Astrocyte (in vitro differentiated cells and primary cell): ENCODE data around the gene RPL18. TPM values are rescaled to one million over a fixed set of nuclear protein-coding genes. Genes with fewer than 3 reads are reported as not detected.

ENCODE experiments used
- DNase-seq: peaks from one replicate; pipeline ENCODE4 v3.0.0-alpha.2; 2010; ENCODE audit warnings: low read depth
- FAIRE-seq: peaks from 2 replicates; lab custom pipeline; 2011; peaks lifted over from hg19 to GRCh38; lab: Jason Lieb, UNC
- H2AFZ ChIP-seq: 2 replicates; pipeline ENCODE4 v1.6.0; 2012; ENCODE audit warnings: low read depth, low read length, inconsistent platforms
- H3K27ac ChIP-seq: 2 replicates; pipeline ENCODE4 v1.5.1; 2011; ENCODE audit warnings: low read depth, low read length, inconsistent platforms
- H3K27me3 ChIP-seq: 2 replicates; pipeline ENCODE4 v1.6.0; 2011; ENCODE audit warnings: low read length, inconsistent platforms; ENCODE audit not compliant: insufficient read depth
- H3K36me3 ChIP-seq: 2 replicates; pipeline ENCODE4 v1.5.1; 2011; ENCODE audit warnings: low read length, inconsistent platforms; ENCODE audit not compliant: insufficient read depth
- H3K4me1 ChIP-seq: 2 replicates; pipeline ENCODE4 v1.5.1; 2011; ENCODE audit warnings: low read length, inconsistent platforms; ENCODE audit not compliant: insufficient read depth
- H3K4me2 ChIP-seq: 2 replicates; pipeline ENCODE4 v1.6.0; 2012; ENCODE audit warnings: low read length, inconsistent platforms
- H3K4me3 ChIP-seq: 2 replicates; pipeline ENCODE4 v1.5.1; 2011; ENCODE audit warnings: low read depth, mild to moderate bottlenecking, low read length, inconsistent platforms; ENCODE audit not compliant: insufficient read depth
- H3K79me2 ChIP-seq: 2 replicates; pipeline ENCODE4 v1.6.0; 2012; ENCODE audit warnings: mild to moderate bottlenecking, low read length, inconsistent platforms; ENCODE audit not compliant: insufficient read depth
- H3K9ac ChIP-seq: 2 replicates; pipeline ENCODE4 v1.6.0; 2012; ENCODE audit warnings: mild to moderate bottlenecking, low read length, inconsistent platforms
- H3K9me3 ChIP-seq: 2 replicates; pipeline ENCODE4 v1.5.1; 2012; ENCODE audit warnings: low read depth, mild to moderate bottlenecking, low read length, inconsistent platforms; ENCODE audit not compliant: insufficient read depth
- H4K20me1 ChIP-seq: 2 replicates; pipeline ENCODE4 v1.6.0; 2012; ENCODE audit warnings: low read length, inconsistent platforms; ENCODE audit not compliant: insufficient read depth
- H3K27ac Mint-ChIP-seq: one replicate; pipeline ENCODE4 v1.8.0; 2021; ENCODE audit warnings: mild to moderate bottlenecking, mixed read lengths; ENCODE audit not compliant: unreplicated experiment
- H3K27me3 Mint-ChIP-seq: one replicate; pipeline ENCODE4 v1.8.0; 2021; ENCODE audit warnings: low read depth, mixed read lengths; ENCODE audit not compliant: unreplicated experiment
- H3K36me3 Mint-ChIP-seq: one replicate; pipeline ENCODE4 v1.8.0; 2021; ENCODE audit warnings: low read depth, mixed read lengths; ENCODE audit not compliant: unreplicated experiment
- H3K4me1 Mint-ChIP-seq: one replicate; pipeline ENCODE4 v1.8.0; 2021; ENCODE audit warnings: low read depth, mixed read lengths; ENCODE audit not compliant: unreplicated experiment
- H3K4me3 Mint-ChIP-seq: one replicate; pipeline ENCODE4 v1.8.0; 2021; ENCODE audit warnings: mild to moderate bottlenecking, moderate library complexity, mixed read lengths; ENCODE audit not compliant: unreplicated experiment
- H3K9me3 Mint-ChIP-seq: one replicate; pipeline ENCODE4 v1.8.0; 2021; ENCODE audit warnings: mild to moderate bottlenecking, mixed read lengths; ENCODE audit not compliant: unreplicated experiment
- EZH2 ChIP-seq: IDR thresholded peaks from 2 replicates; pipeline ENCODE4 v1.6.1; 2012; ENCODE audit warnings: mild to moderate bottlenecking, low read length, inconsistent platforms; ENCODE audit not compliant: insufficient read depth
- total RNA-seq: library from RNA; stranded (reverse); gene quantifications from 2 replicates; pipeline ENCODE4 v1.2.1, GENCODE V29; 2021
- TF ChIP-seq, protein P1 (sequence below): IDR thresholded peaks from 2 replicates; pipeline ENCODE4 v1.5.1; 2011; ENCODE audit warnings: low read depth, mild to moderate bottlenecking, inconsistent platforms, low read length, moderate library complexity; ENCODE audit not compliant: insufficient read depth

RPL18 gene
- total RNA-seq, 1 donor from 2014 or later = 1,102 TPM

DNA sequence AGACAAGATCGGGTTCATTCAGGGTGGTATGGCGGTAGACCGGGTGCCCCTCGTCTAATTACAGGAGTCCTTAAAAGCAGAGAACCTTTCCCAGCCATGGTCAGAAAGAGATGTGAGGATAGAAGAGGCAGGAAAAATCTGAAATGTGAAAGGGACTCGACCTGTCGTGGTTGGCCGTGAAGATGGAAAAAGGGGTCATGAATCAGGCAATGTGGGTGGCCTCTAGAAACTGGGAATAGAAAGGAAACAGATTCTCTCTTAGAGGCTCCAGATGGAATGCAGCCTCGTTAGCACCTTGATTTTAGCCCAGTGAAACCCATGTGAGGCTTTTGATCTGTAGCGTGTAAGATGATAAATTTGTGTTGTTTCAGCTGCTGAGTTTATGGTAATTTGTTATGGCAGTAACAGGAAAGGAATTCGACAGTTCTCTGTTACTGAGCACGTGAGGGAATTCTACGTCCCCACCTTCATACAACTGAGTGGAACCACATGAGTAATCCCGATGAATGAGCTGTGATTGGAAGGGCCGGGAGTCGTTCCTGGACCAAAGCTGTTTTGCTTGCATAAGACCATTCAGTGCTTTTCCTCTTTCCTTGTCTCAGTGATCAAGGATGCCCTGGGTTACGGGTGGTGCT lies 38.0 kb upstream of the RPL18 start:
- no peak overlapping the region for H2AFZ ChIP-seq
- H3K36me3 ChIP-seq = no peaks in the 10 kb centered on the region
- no peaks in the 10 kb centered on the region for H4K20me1 ChIP-seq
- H3K9me3 Mint-ChIP-seq = no peaks in the 10 kb centered on the region
- H3K27me3 ChIP-seq = no peaks in the 10 kb centered on the region
- H3K9me3 ChIP-seq = no peaks in the 10 kb centered on the region
- peaks cover 6% of the 10 kb centered on the region for H3K4me1 Mint-ChIP-seq
- H3K4me1 ChIP-seq = peaks cover 16% of the 10 kb centered on the region
- H3K4me2 ChIP-seq = peak overlapping the region; percentile 70
- FAIRE-seq = peak; percentile 85
- H3K36me3 Mint-ChIP-seq = peaks cover 2% of the 10 kb centered on the region
- peak overlapping the region; percentile 66 for H3K27ac ChIP-seq
- H3K79me2 ChIP-seq = no peaks in the 10 kb centered on the region
- no peak overlapping the region for H3K4me3 ChIP-seq
- peaks cover 3% of the 10 kb centered on the region for H3K27me3 Mint-ChIP-seq
- peak overlapping the region; percentile 43 for H3K9ac ChIP-seq
- DNase-seq = peak; percentile 93
- no peak for TF ChIP-seq EZH2
- TF ChIP-seq, protein P1, sequence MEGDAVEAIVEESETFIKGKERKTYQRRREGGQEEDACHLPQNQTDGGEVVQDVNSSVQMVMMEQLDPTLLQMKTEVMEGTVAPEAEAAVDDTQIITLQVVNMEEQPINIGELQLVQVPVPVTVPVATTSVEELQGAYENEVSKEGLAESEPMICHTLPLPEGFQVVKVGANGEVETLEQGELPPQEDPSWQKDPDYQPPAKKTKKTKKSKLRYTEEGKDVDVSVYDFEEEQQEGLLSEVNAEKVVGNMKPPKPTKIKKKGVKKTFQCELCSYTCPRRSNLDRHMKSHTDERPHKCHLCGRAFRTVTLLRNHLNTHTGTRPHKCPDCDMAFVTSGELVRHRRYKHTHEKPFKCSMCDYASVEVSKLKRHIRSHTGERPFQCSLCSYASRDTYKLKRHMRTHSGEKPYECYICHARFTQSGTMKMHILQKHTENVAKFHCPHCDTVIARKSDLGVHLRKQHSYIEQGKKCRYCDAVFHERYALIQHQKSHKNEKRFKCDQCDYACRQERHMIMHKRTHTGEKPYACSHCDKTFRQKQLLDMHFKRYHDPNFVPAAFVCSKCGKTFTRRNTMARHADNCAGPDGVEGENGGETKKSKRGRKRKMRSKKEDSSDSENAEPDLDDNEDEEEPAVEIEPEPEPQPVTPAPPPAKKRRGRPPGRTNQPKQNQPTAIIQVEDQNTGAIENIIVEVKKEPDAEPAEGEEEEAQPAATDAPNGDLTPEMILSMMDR = no peak
- H3K27ac Mint-ChIP-seq = no peak overlapping the region
- H3K4me3 Mint-ChIP-seq = no peak overlapping the region

DNA sequence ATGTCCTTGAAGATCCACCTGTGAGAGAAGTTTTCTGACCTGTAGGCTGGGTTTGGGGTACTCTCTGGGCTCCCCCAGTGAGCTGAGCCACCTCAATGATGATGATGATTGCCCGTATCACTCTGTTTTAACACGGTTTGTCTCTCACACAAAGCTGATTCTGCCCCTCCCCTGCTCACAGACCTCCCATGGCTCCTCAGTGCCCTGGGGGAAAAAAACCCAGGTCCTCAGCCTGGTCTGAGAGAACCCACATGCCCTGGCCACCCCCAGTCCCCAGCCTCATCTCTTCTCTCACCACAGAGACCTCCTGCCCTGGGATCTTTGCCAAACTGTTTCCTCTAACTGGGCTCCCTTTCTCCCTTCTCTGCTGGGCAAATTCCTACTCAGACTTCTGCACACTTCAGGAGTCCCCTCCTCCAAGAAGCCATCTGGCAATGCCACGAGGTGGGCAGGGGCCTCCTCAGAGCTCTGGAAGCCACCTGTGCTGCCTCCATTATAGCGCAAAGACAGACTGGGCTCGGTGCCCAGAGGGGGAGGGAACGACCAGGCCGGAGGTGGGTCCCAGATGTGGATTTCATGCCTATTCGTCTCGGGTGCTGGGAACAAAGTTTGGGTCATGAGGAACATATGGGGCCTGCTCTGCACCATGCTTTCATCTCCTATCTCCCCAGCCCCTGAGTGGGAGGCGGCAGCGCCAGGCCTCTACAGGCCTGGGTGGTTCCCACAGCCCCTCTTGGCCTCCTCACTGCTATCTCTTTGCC lies 35.5 kb upstream of the RPL18 start:
- Histone ChIP-seq H3K4me1 (peaks cover 18% of the 10 kb centered on the region), H3K9ac (no peak overlapping the region), H3K27me3 (no peaks in the 10 kb centered on the region), H3K4me2 (no peak overlapping the region), H3K9me3 (no peaks in the 10 kb centered on the region), H3K4me3 (no peak overlapping the region), H3K36me3 (no peaks in the 10 kb centered on the region), H2AFZ (peak overlapping the region; percentile 58), H3K27ac (no peak overlapping the region), H4K20me1 (no peaks in the 10 kb centered on the region), H3K79me2 (no peaks in the 10 kb centered on the region)
- TF ChIP-seq, protein P1 = no peak
- TF ChIP-seq EZH2 = no peak
- Mint-ChIP-seq H3K27me3 (peaks cover 3% of the 10 kb centered on the region), H3K36me3 (no peaks in the 10 kb centered on the region), H3K9me3 (no peaks in the 10 kb centered on the region), H3K4me1 (peaks cover 6% of the 10 kb centered on the region), H3K4me3 (no peak overlapping the region), H3K27ac (no peak overlapping the region)
- no peak for FAIRE-seq
- DNase-seq = no peak

DNA sequence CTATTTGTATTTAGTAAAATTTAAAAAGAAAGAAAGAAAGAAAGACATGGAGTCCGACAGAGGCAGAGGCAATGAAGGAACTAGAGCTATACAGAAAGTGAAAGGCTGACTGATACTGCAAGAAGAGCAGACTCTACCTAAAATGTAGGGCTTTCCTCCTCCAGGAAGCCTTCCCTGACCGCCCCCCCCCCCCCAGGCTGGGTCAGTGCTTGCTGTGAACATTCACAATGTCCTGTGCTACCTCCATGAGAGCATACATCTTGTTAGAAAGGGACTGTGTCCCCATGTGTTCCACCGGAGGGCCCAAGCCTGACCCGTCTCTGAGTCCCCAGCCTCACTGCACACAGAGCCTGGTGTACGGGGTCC lies 32.7 kb upstream of the RPL18 start:
- H3K4me1 Mint-ChIP-seq = peaks cover 1% of the 10 kb centered on the region
- peaks cover 12% of the 10 kb centered on the region for H3K4me1 ChIP-seq
- no peak for DNase-seq
- H3K4me3 ChIP-seq = no peak overlapping the region
- no peaks in the 10 kb centered on the region for H3K36me3 ChIP-seq
- H3K9me3 ChIP-seq = no peaks in the 10 kb centered on the region
- H3K9ac ChIP-seq = no peak overlapping the region
- no peaks in the 10 kb centered on the region for H3K36me3 Mint-ChIP-seq
- H3K9me3 Mint-ChIP-seq = no peaks in the 10 kb centered on the region
- no peak overlapping the region for H3K27ac ChIP-seq
- no peaks in the 10 kb centered on the region for H4K20me1 ChIP-seq
- TF ChIP-seq, protein P1 = no peak
- no peak for TF ChIP-seq EZH2
- no peak overlapping the region for H2AFZ ChIP-seq
- no peak overlapping the region for H3K4me2 ChIP-seq
- no peaks in the 10 kb centered on the region for H3K27me3 ChIP-seq
- FAIRE-seq = no peak
- H3K4me3 Mint-ChIP-seq = no peak overlapping the region
- no peaks in the 10 kb centered on the region for H3K27me3 Mint-ChIP-seq
- no peak overlapping the region for H3K27ac Mint-ChIP-seq
- H3K79me2 ChIP-seq = no peaks in the 10 kb centered on the region
